HepG2 (cell line): ENCODE data around the gene AHSG. TPM values are rescaled to one million over a fixed set of nuclear protein-coding genes. Genes with fewer than 3 reads are reported as not detected.

ENCODE experiments used
- ADNP ChIP-seq: sonication (generic); formaldehyde crosslinking; IDR thresholded peaks from 2 replicates; pipeline ENCODE4 v1.4.0; 2020; ENCODE audit warnings: missing genetic modification reagents
- ARHGAP35 ChIP-seq: sonication (generic); formaldehyde crosslinking; IDR thresholded peaks from 2 replicates; pipeline ENCODE4 v1.9.0; 2022; ENCODE audit warnings: mild to moderate bottlenecking, inconsistent platforms, moderate library complexity, missing genetic modification reagents, borderline replicate concordance
- ATF7 ChIP-seq, 2 experiments: fragments of 450-650 bp in 1 of 2; sonication (generic) in 1 of 2; formaldehyde crosslinking in 1 of 2; IDR thresholded peaks; 2 replicates each; pipeline versions ENCODE4 v1.4.0 to v1.6.1; 2016 to 2020; ENCODE audit warnings: antibody characterized with exemption in 1 of 2, mild to moderate bottlenecking in 1 of 2, missing genetic modification reagents in 1 of 2
- ERF ChIP-seq: IDR thresholded peaks from 2 replicates; pipeline ENCODE4 v1.6.1; 2018; ENCODE audit warnings: missing biosample characterization, missing genetic modification reagents
- HIVEP1 ChIP-seq: sonication (generic); formaldehyde crosslinking; IDR thresholded peaks from 2 replicates; pipeline ENCODE4 v1.4.0; 2020; ENCODE audit warnings: mild to moderate bottlenecking, missing genetic modification reagents
- HMG20A ChIP-seq: IDR thresholded peaks from 2 replicates; pipeline ENCODE4 v1.6.1; 2016; ENCODE audit warnings: borderline replicate concordance
- MAFG ChIP-seq: sonication (generic); formaldehyde crosslinking; IDR thresholded peaks from 2 replicates; pipeline ENCODE4 v1.5.1; 2020; ENCODE audit warnings: mild to moderate bottlenecking, missing genetic modification reagents
- MTF2 ChIP-seq: sonication (generic); formaldehyde crosslinking; IDR thresholded peaks from 2 replicates; pipeline ENCODE4 v1.5.0; 2020; ENCODE audit warnings: missing genetic modification reagents, borderline replicate concordance
- SAP130 ChIP-seq: IDR thresholded peaks from 2 replicates; pipeline ENCODE4 v1.6.1; 2016; ENCODE audit warnings: low read depth
- SIN3A ChIP-seq: IDR thresholded peaks from 2 replicates; pipeline ENCODE4 v1.6.1; 2011; ENCODE audit warnings: low read depth, mild to moderate bottlenecking, control low read depth, low read length, borderline replicate concordance
- SIX1 ChIP-seq: sonication (generic); formaldehyde crosslinking; IDR thresholded peaks from 2 replicates; pipeline ENCODE4 v1.4.0; 2020; ENCODE audit warnings: missing genetic modification reagents, borderline replicate concordance
- SNAPC2 ChIP-seq: sonication (generic); formaldehyde crosslinking; IDR thresholded peaks from 2 replicates; pipeline ENCODE4 v1.8.1; 2022; ENCODE audit warnings: mild to moderate bottlenecking, missing genetic modification reagents
- SP140L ChIP-seq: sonication (generic); formaldehyde crosslinking; IDR thresholded peaks from 2 replicates; pipeline ENCODE4 v1.4.0; 2020; ENCODE audit warnings: missing genetic modification reagents, borderline replicate concordance
- ZBTB38 ChIP-seq: sonication (generic); formaldehyde crosslinking; IDR thresholded peaks from 2 replicates; pipeline ENCODE4 v1.5.1; 2020; ENCODE audit warnings: mild to moderate bottlenecking, missing genetic modification reagents
- ZNF30 ChIP-seq: sonication (generic); formaldehyde crosslinking; IDR thresholded peaks from 2 replicates; pipeline ENCODE4 v1.5.0; 2020; ENCODE audit warnings: mild to moderate bottlenecking, missing genetic modification reagents
- ZNF329 ChIP-seq: sonication (generic); formaldehyde crosslinking; IDR thresholded peaks from 2 replicates; pipeline ENCODE4 v1.9.0; 2021; ENCODE audit warnings: low read depth, mild to moderate bottlenecking, missing genetic modification reagents
- ZNF530 ChIP-seq: sonication (generic); formaldehyde crosslinking; IDR thresholded peaks from 2 replicates; pipeline ENCODE4 v1.5.0; 2020; ENCODE audit warnings: low read depth, mild to moderate bottlenecking, missing genetic modification reagents
- ZNF558 ChIP-seq: sonication (generic); formaldehyde crosslinking; IDR thresholded peaks from 2 replicates; pipeline ENCODE4 v1.9.0; 2022; ENCODE audit warnings: mild to moderate bottlenecking, missing genetic modification reagents, borderline replicate concordance
- ZNF577 ChIP-seq: sonication (generic); formaldehyde crosslinking; IDR thresholded peaks from 2 replicates; pipeline ENCODE4 v1.4.0; 2020; ENCODE audit warnings: mild to moderate bottlenecking, low read depth, missing genetic modification reagents, borderline replicate concordance
- ZSCAN21 ChIP-seq: sonication (generic); formaldehyde crosslinking; IDR thresholded peaks from 2 replicates; pipeline ENCODE4 v1.8.0; 2022; ENCODE audit warnings: mild to moderate bottlenecking, missing genetic modification reagents, moderate library complexity, borderline replicate concordance
- polyA plus RNA-seq, 8 experiments: library from polyadenylated mRNA; depleted of rRNA in 3 of 8; stranded (reverse) in 7 of 8; unstranded in 1 of 8; fragments of >200 nt; fragmentation: Illumina TruSeq in 4 of 8; extraction: Trizol in 4 of 8; gene quantifications; 2 replicates each; pipeline versions ENCODE4 v1.2.1 to v1.2.3, GENCODE V29; 2011 to 2016; ENCODE audit warnings: low read depth in 4 of 8, missing spikeins in 1 of 8, mixed read lengths in 1 of 8; ENCODE audit not compliant: insufficient read depth in 1 of 8
- total RNA-seq, 5 experiments: library from RNA; depleted of rRNA; stranded (reverse); fragments of >200 nt; fragmentation: Illumina TruSeq; extraction: Trizol; gene quantifications; 2 replicates each; pipeline ENCODE4 v1.2.3, GENCODE V29; 2016; ENCODE audit warnings: low read depth in 1 of 5
- TF ChIP-seq, protein P1 (sequence below): sonication (generic); formaldehyde crosslinking; IDR thresholded peaks from 2 replicates; pipeline ENCODE4 v1.9.0; 2021; ENCODE audit warnings: missing genetic modification reagents, borderline replicate concordance
- TF ChIP-seq, protein P2 (sequence below): sonication (generic); formaldehyde crosslinking; IDR thresholded peaks from 2 replicates; pipeline ENCODE4 v1.4.0; 2020; ENCODE audit warnings: missing genetic modification reagents, borderline replicate concordance
- TF ChIP-seq, protein P3 (sequence below): sonication (generic); formaldehyde crosslinking; IDR thresholded peaks from 2 replicates; pipeline ENCODE4 v1.4.0; 2020; ENCODE audit warnings: missing genetic modification reagents, borderline replicate concordance

AHSG gene
- total and polyA plus RNA-seq, 2 of the 13 experiments (the other 11 are each of a cell fraction or from before 2014, with no cell fraction given), result 2,043 to 19,152 TPM

DNA sequence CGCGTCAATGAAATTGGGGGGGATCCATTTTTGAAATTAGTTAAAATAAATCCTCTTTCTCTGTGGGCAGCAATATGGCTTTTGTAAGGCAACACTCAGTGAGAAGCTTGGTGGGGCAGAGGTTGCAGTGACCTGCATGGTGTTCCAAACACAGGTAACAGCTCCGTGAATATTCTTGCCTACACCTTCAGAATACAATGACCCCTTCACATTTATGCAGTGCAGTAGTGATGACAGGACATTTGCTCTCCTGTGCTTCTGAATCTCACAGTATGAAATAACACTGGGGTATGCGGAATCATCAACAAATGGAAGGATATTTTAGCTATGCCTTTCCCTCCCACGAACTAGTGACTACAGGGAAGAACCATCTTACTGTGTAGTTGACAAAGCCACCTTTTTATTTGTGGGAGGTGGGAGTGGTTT, 6.9 kb downstream of the AHSG start (continued):
- TF ChIP-seq MAFG (CRISPR knock-in tag) (no peak), ATF7 (IDR thresholded peaks at IDR 0.05) (no peak), ATF7 (CRISPR knock-in tag; IDR thresholded peaks at IDR 0.05) (no peak), SAP130 (no peak; the same call in 1 of the 2 replicates), SIN3A (no peak), SNAPC2 (0 out of 2 replicates have a peak, but pooled peaks have one; percentile 2), ARHGAP35 (CRISPR knock-in tag) (0 out of 2 replicates have a peak, but pooled peaks have one; percentile 9), ZNF30 (CRISPR knock-in tag) (no peak), MTF2 (no peak), ZSCAN21 (CRISPR knock-in tag) (peak; percentile 12; the same call in 1 of the 2 replicates), ZNF558 (CRISPR knock-in tag) (no peak), ZNF530 (CRISPR knock-in tag) (no peak), SP140L (no peak), ERF (CRISPR knock-in tag) (peak; percentile 2; the same call in 1 of the 2 replicates), SIX1 (CRISPR knock-in tag) (no peak), ZNF577 (no peak), ADNP (no peak), ZNF329 (CRISPR knock-in tag) (0 out of 2 replicates have a peak, but pooled peaks have one; percentile 49), HMG20A (CRISPR knock-in tag) (no peak), HIVEP1 (CRISPR knock-in tag) (no peak), ZBTB38 (CRISPR knock-in tag) (peak; percentile 72; the same call in 1 of the 2 replicates)
- TF ChIP-seq, protein P1, sequence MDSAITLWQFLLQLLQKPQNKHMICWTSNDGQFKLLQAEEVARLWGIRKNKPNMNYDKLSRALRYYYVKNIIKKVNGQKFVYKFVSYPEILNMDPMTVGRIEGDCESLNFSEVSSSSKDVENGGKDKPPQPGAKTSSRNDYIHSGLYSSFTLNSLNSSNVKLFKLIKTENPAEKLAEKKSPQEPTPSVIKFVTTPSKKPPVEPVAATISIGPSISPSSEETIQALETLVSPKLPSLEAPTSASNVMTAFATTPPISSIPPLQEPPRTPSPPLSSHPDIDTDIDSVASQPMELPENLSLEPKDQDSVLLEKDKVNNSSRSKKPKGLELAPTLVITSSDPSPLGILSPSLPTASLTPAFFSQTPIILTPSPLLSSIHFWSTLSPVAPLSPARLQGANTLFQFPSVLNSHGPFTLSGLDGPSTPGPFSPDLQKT, result no peak
- TF ChIP-seq, protein P2, sequence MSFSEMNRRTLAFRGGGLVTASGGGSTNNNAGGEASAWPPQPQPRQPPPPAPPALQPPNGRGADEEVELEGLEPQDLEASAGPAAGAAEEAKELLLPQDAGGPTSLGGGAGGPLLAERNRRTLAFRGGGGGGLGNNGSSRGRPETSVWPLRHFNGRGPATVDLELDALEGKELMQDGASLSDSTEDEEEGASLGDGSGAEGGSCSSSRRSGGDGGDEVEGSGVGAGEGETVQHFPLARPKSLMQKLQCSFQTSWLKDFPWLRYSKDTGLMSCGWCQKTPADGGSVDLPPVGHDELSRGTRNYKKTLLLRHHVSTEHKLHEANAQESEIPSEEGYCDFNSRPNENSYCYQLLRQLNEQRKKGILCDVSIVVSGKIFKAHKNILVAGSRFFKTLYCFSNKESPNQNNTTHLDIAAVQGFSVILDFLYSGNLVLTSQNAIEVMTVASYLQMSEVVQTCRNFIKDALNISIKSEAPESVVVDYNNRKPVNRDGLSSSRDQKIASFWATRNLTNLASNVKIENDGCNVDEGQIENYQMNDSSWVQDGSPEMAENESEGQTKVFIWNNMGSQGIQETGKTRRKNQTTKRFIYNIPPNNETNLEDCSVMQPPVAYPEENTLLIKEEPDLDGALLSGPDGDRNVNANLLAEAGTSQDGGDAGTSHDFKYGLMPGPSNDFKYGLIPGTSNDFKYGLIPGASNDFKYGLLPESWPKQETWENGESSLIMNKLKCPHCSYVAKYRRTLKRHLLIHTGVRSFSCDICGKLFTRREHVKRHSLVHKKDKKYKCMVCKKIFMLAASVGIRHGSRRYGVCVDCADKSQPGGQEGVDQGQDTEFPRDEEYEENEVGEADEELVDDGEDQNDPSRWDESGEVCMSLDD (CRISPR knock-in tag), result no peak
- TF ChIP-seq, protein P3, sequence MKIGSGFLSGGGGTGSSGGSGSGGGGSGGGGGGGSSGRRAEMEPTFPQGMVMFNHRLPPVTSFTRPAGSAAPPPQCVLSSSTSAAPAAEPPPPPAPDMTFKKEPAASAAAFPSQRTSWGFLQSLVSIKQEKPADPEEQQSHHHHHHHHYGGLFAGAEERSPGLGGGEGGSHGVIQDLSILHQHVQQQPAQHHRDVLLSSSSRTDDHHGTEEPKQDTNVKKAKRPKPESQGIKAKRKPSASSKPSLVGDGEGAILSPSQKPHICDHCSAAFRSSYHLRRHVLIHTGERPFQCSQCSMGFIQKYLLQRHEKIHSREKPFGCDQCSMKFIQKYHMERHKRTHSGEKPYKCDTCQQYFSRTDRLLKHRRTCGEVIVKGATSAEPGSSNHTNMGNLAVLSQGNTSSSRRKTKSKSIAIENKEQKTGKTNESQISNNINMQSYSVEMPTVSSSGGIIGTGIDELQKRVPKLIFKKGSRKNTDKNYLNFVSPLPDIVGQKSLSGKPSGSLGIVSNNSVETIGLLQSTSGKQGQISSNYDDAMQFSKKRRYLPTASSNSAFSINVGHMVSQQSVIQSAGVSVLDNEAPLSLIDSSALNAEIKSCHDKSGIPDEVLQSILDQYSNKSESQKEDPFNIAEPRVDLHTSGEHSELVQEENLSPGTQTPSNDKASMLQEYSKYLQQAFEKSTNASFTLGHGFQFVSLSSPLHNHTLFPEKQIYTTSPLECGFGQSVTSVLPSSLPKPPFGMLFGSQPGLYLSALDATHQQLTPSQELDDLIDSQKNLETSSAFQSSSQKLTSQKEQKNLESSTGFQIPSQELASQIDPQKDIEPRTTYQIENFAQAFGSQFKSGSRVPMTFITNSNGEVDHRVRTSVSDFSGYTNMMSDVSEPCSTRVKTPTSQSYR (CRISPR knock-in tag), result no peak
